ENCODE results near the gene CHN1.

CHN1 gene

GRCh38 chr2:174781996-174782395, 223.2 kb downstream of the CHN1 start:
- no peak for DNase-seq (ENCODE audit: low read depth)
- TF ChIP-seq, protein P1, sequence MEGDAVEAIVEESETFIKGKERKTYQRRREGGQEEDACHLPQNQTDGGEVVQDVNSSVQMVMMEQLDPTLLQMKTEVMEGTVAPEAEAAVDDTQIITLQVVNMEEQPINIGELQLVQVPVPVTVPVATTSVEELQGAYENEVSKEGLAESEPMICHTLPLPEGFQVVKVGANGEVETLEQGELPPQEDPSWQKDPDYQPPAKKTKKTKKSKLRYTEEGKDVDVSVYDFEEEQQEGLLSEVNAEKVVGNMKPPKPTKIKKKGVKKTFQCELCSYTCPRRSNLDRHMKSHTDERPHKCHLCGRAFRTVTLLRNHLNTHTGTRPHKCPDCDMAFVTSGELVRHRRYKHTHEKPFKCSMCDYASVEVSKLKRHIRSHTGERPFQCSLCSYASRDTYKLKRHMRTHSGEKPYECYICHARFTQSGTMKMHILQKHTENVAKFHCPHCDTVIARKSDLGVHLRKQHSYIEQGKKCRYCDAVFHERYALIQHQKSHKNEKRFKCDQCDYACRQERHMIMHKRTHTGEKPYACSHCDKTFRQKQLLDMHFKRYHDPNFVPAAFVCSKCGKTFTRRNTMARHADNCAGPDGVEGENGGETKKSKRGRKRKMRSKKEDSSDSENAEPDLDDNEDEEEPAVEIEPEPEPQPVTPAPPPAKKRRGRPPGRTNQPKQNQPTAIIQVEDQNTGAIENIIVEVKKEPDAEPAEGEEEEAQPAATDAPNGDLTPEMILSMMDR (conservative IDR thresholded peaks at IDR 0.05; ENCODE audit: low read depth, low read length), result no peak
- H3K4me3 ChIP-seq (ENCODE audit: low read depth, low read length), result no peak overlapping the region

DNA sequence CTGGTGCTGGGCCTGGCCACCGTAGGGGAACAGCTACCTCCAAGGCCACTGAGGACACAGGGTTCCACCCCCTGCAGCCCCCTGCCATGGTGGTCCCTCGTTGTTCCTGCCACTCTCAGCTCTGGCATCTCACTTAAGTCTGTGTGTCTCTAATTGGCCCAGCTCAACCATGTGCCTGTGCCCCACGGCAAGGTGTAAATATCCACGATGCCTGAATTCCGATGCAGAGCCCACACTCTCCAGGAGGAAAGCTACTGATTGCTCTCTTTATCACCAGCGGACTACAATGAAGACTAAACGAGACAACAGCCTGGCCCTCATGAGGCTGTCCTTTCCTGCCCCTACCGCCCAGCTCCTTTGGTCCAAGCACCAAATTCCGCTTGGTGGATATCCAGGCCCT, 223.9 kb downstream of the CHN1 start:
- TF ChIP-seq, protein P1 (conservative IDR thresholded peaks at IDR 0.05; ENCODE audit: low read depth, low read length), result no peak
- no peak overlapping the region for H3K4me3 ChIP-seq (ENCODE audit: low read depth, low read length)
- DNase-seq (ENCODE audit: low read depth), result no peak

- no peak overlapping the region for H3K4me3 ChIP-seq (ENCODE audit: low read depth, low read length)
- TF ChIP-seq, protein P1 (conservative IDR thresholded peaks at IDR 0.05; ENCODE audit: low read depth, low read length), result no peak
- DNase-seq (ENCODE audit: low read depth), result no peak
These were observed 224.3 kb downstream of the CHN1 start for GRCh38 chr2:174780856-174781255.

GRCh38 chr2:174780191-174780840, 224.9 kb downstream of the CHN1 start:
- no peak overlapping the region for H3K4me3 ChIP-seq (ENCODE audit: low read depth, low read length)
- TF ChIP-seq, protein P1 (conservative IDR thresholded peaks at IDR 0.05; ENCODE audit: low read depth, low read length), result no peak
- DNase-seq (ENCODE audit: low read depth), result no peak

DNA sequence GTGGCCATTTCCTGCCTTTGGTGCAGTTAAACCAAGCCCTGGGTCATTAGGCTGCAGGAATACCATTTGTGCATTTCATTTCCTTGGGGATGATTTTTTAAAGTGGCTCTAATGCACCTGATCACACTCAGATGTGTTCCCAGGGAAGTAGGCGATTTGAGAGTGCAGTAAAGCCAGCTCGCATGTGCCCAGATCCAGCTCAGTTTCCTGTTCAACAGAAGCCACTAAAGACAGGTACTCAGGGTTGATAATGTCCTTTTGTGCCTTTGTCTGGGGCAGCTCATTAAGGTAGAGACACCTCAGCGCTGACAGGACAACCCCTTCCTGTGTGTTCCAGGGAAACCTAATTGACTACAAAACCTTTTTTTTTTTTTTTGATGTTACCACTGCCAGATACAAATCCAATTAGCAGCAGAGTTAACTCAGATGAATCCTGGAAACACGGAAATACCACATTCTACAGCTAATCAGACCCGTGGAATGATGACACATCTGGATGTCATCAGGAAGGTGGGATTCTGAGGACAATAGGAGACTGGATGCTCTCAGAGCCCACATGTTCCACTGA, 225.7 kb downstream of the CHN1 start:
- H3K4me3 ChIP-seq (ENCODE audit: low read depth, low read length), result no peak overlapping the region
- TF ChIP-seq, protein P1 (conservative IDR thresholded peaks at IDR 0.05; ENCODE audit: low read depth, low read length), result no peak
- DNase-seq (ENCODE audit: low read depth), result peak; percentile 28

GRCh38 chr2:174778085-174778981, 226.8 kb downstream of the CHN1 start:
- peak; percentile 99 for DNase-seq (ENCODE audit: low read depth)
- H3K4me3 ChIP-seq (ENCODE audit: low read depth, low read length), result no peak overlapping the region
- TF ChIP-seq, protein P1 (conservative IDR thresholded peaks at IDR 0.05; ENCODE audit: low read depth, low read length), result no peak
